ENCODE data around the gene TNFAIP2. TPM values are rescaled to one million over a fixed set of nuclear protein-coding genes. Genes with fewer than 3 reads are reported as not detected.

Gene TNFAIP2
- total RNA-seq, 2 experiments from 2014 or later: 0.12 to 0.60 TPM

DNA sequence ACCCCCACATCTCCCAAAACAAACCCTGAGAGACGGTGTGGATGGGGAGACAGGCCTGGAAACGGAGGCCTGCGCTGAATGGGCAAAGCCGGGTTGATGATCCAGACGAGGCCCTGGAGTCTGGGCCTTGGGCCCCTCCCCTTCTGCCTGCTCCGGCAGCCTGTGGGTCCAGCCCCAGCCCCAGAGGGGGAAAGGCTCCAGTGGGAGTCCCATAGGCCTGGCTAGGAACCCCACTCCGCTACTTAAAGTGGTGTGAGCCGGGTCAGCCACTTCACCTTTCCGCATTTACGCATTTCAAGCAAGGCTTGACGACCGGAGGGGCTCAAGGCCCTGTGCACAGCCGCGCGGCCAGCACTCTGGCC, 695 bp upstream of the TNFAIP2 start:
- H3K36me3 Mint-ChIP-seq (ENCODE audit: low read depth): no peaks in the 10 kb centered on the region
- intact Hi-C loops (cut with micrococcal nuclease): no loop called here
- DNase-seq: no peak
- H3K27ac Mint-ChIP-seq: no peak overlapping the region
- peaks cover 4% of the 10 kb centered on the region for H3K4me1 Mint-ChIP-seq (ENCODE audit: low read depth)
- peaks cover 23% of the 10 kb centered on the region for H3K27me3 Mint-ChIP-seq (ENCODE audit: low read depth)
- no peak overlapping the region for H3K4me3 Mint-ChIP-seq
- H3K9me3 Mint-ChIP-seq: no peaks in the 10 kb centered on the region
- CTCF ChIA-PET: no interaction called here

DNA sequence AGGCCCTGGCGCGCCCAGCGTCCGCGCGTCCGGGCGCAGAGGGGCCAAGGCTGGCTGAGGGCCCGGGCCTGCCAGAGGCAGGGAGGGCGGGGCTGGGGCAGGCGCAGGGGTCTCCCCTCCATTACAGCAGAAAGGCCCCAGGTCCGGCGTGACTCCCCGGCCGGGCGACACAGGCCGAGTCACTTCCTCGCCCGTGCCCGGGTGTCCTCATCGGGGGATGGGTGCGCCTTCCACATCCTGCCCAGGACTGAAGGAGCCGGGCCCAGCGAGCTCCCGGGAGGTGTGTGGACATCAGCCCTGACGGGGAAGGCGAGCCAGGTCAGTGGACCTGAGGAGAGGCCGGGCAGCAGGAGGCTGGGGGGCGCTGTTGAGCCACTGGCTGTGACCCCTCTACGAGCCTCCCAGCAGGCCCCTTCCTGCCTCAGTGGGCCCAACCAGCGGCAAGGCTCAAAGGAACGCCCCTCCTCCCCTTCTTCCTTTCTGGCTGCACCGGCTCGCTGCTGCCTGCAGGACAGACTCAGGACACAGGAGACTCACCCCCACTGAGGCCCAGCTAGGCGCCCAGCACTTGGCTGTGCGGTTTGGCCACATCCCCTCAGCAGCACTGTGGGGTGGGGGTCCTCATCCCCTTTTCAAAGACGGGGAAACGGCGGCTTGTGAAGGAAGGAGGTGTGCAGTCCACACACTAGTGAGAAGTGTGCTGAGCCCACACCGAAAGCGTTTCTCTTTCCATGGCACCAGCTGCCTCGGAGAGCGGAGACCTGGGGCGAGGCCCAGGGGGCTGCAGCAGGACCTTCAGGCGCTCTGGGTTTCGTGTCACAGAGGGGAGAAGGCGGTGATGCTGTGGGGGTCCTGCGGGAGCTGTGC, 606 bp downstream of the TNFAIP2 start:
- Mint-ChIP-seq H3K9me3 (no peaks in the 10 kb centered on the region), H3K27me3 (ENCODE audit: low read depth) (peaks cover 23% of the 10 kb centered on the region), H3K36me3 (ENCODE audit: low read depth) (no peaks in the 10 kb centered on the region), H3K27ac (no peak overlapping the region), H3K4me1 (ENCODE audit: low read depth) (peaks cover 4% of the 10 kb centered on the region), H3K4me3 (no peak overlapping the region)
- CTCF ChIA-PET: interaction anchor here (1.3 kb wide), 1 partner anchor 18 kb away, joined by 3 read pairs; no protein-coding TSS in a partner anchor
- no peak for DNase-seq
- intact Hi-C loops (cut with micrococcal nuclease): no loop called here

DNA sequence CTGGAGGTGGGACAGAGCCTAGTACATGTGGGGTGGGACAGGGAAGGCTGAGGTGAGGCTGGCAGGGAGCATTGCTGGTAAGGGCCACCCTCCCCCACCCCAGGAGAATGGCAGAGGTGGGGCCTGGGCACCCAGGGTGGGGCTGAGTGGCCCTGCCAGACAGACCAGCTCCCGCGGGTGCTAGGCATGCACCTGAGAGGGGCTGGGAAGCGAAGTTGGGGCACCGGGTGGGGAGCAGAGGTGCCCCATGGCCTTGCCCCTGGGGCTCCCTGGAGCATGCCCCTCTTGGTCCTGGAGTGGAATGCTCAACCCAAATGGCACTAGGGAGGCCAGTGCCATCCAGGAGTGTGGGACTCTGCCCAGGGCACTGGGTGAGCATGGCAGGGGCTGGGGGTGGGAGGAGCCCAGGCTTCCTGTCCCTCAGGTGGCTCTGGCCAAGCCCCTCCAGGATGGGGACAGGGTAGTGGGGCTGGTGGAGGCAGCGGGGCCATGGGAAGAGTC, 1.3 kb downstream of the TNFAIP2 start:
- CTCF ChIA-PET: interaction anchor here (1.3 kb wide), 1 partner anchor 18 kb away, joined by 3 read pairs; no protein-coding TSS in a partner anchor
- Mint-ChIP-seq H3K27me3 (ENCODE audit: low read depth) (peaks cover 22% of the 10 kb centered on the region), H3K9me3 (no peaks in the 10 kb centered on the region), H3K27ac (no peak overlapping the region), H3K4me3 (no peak overlapping the region), H3K36me3 (ENCODE audit: low read depth) (no peaks in the 10 kb centered on the region), H3K4me1 (ENCODE audit: low read depth) (peaks cover 4% of the 10 kb centered on the region)
- no peak for DNase-seq
- intact Hi-C loops (cut with micrococcal nuclease): no loop called here

DNA sequence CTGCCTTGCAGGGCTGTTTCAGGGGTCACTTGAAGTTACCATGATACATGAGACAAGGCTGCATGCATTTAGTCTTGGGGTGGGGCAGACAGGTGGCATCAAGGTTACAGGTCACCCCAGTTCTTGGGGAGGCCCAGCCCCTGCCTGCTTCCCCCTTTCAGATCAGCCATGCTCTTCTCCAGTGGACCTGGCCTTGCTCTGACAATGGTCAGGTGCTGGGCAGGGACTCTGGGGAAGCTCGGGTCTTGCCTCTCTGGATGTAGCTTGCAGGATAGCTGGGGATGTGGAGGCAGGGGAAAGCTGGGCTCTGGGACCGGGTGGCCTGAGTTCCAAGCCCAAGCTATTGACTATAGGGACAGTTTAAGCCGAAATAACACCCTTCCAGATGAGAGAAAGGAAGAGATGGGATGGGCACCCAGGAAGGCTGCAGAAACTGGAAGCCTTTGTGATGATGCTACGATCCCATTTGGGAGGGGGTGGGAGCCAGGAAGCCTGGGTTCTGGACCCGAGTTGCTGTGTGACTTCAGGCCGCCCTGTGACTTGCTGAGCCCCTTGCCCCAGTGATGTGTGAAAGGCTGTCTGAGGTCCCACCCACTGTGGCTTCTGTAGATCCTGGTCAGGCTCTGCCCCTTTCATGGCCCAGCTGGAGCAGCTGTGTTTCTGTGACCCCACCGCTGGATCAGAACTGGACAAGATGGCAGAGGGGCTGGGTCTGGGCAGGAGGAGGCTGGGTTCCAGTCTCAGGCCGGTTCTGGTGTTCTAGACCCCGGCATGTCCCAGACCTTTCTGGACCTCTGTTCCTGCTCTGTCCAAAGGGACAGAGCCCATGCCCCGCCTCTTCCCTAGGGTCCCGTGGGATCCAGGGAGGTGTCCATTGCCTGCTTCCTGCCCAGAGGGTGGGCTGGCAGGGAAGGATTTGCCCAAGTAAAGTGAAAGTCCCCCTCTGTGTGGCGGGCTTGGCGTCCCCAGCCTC, 2.1 kb downstream of the TNFAIP2 start:
- Mint-ChIP-seq H3K9me3 (no peaks in the 10 kb centered on the region), H3K4me1 (ENCODE audit: low read depth) (peaks cover 4% of the 10 kb centered on the region), H3K4me3 (no peak overlapping the region), H3K27me3 (ENCODE audit: low read depth) (peaks cover 17% of the 10 kb centered on the region), H3K36me3 (ENCODE audit: low read depth) (no peaks in the 10 kb centered on the region), H3K27ac (no peak overlapping the region)
- intact Hi-C loops (cut with micrococcal nuclease): no loop called here
- CTCF ChIA-PET: no interaction called here
- DNase-seq: no peak

DNA sequence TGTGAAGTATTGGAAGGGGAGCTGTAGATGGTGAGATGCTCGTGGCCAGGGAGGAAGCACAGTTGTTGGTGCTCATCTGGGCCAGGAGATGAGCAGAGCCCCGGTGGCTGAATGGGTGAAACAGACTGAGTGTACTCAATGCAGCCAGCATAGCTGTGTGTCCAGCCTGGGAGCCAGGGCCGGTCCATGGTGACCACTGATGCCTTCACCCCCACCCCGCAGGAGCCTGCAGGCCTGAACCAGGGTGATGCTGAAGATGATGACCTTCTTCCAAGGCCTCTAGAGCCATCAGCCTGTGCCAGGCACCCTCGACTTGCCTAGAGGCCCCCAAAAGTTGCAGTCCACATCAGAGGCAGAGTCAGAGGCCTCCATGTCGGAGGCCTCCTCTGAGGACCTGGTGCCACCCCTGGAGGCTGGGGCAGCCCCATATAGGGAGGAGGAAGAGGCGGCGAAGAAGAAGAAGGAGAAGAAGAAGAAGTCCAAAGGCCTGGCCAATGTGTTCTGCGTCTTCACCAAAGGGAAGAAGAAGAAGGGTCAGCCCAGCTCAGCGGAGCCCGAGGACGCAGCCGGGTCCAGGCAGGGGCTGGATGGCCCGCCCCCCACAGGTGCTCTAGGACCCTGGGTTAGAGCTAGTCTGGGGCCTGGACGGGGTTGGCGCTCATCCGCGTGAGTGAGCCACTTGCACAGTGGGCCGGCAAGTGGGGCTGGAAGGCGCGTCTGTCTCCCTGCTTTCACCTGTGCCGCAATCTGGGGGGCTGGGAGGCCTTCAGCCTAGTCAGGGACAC, 3.0 kb downstream of the TNFAIP2 start:
- H3K27ac Mint-ChIP-seq: no peak overlapping the region
- H3K4me1 Mint-ChIP-seq (ENCODE audit: low read depth): peaks cover 4% of the 10 kb centered on the region
- CTCF ChIA-PET: no interaction called here
- DNase-seq: no peak
- intact Hi-C loops (cut with micrococcal nuclease): no loop called here
- H3K9me3 Mint-ChIP-seq: no peaks in the 10 kb centered on the region
- peaks cover 15% of the 10 kb centered on the region for H3K27me3 Mint-ChIP-seq (ENCODE audit: low read depth)
- H3K36me3 Mint-ChIP-seq (ENCODE audit: low read depth): no peaks in the 10 kb centered on the region
- no peak overlapping the region for H3K4me3 Mint-ChIP-seq

DNA sequence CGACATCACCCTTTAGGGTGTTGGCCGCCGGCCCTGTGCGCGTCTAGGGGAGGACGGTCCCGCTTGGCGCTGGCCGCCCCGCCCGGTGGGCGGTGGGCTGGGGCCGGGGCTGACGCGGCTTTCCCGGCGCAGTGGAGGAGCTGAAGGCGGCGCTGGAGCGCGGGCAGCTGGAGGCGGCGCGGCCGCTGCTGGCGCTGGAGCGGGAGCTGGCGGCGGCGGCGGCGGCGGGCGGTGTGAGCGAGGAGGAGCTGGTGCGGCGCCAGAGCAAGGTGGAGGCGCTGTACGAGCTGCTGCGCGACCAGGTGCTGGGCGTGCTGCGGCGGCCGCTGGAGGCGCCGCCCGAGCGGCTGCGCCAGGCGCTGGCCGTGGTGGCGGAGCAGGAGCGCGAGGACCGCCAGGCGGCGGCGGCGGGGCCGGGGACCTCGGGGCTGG, 3.6 kb downstream of the TNFAIP2 start:
- DNase-seq: no peak
- Mint-ChIP-seq H3K4me1 (ENCODE audit: low read depth) (peaks cover 4% of the 10 kb centered on the region), H3K36me3 (ENCODE audit: low read depth) (no peaks in the 10 kb centered on the region), H3K9me3 (no peaks in the 10 kb centered on the region), H3K27me3 (ENCODE audit: low read depth) (peaks cover 12% of the 10 kb centered on the region), H3K4me3 (no peak overlapping the region), H3K27ac (no peak overlapping the region)
- CTCF ChIA-PET: no interaction called here
- intact Hi-C loops (cut with micrococcal nuclease): no loop called here

DNA sequence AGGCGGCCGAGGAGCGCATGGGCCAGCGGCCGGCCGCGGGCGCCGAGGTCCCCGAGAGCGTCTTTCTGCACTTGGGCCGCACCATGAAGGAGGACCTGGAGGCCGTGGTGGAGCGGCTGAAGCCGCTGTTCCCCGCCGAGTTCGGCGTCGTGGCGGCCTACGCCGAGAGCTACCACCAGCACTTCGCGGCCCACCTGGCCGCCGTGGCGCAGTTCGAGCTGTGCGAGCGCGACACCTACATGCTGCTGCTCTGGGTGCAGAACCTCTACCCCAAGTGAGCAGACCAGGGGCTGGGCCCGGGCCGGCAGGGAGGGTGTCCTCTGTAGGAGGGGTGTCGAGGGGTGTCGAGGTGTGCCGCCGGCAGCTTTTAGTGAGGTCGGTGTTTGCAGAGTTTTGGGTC, 4.1 kb downstream of the TNFAIP2 start:
- Mint-ChIP-seq H3K4me1 (ENCODE audit: low read depth) (no peaks in the 10 kb centered on the region), H3K4me3 (no peak overlapping the region), H3K36me3 (ENCODE audit: low read depth) (no peaks in the 10 kb centered on the region), H3K9me3 (no peaks in the 10 kb centered on the region), H3K27ac (no peak overlapping the region), H3K27me3 (ENCODE audit: low read depth) (peaks cover 8% of the 10 kb centered on the region)
- intact Hi-C loops (cut with micrococcal nuclease): no loop called here
- CTCF ChIA-PET: no interaction called here
- no peak for DNase-seq

DNA sequence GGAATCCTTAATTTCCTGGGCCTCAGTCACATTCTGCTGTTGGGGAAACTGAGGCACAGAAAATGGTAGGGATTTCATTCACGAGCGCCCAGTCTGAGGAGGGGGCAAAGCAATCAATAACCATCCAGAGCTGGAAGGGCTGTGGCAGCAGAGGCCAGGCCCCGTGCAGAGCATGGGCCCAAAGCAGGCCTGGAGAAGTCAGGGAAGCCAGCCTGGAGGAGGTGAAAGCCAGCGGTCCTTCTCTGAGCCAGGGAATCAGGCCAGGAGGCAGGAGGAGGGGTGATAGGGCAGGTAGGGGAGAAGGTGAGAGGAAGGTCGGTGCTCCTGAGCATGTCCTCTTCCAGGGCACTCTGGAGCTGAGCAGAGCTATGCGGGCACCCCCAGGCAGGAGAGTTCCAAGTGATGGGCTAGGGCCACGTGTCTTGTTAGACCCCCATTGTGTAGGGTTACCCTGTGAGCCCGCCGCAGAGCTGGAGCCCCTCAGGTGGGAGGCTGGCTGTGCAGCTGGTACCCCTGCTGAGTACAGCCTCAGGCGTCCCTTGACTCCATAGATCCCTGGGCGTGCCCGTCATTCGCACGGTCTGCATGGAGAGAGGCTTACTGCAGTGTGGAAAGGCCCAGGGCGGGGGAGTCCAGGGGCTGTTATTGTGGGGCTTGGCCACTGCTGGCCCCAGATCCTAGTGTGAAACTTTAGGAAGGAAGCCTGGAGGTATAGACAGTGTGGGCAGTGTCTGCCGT, 4.8 kb downstream of the TNFAIP2 start:
- intact Hi-C loops (cut with micrococcal nuclease): no loop called here
- DNase-seq: no peak
- Mint-ChIP-seq H3K4me3 (no peak overlapping the region), H3K36me3 (ENCODE audit: low read depth) (no peaks in the 10 kb centered on the region), H3K27ac (no peak overlapping the region), H3K9me3 (no peaks in the 10 kb centered on the region), H3K4me1 (ENCODE audit: low read depth) (no peaks in the 10 kb centered on the region), H3K27me3 (ENCODE audit: low read depth) (peaks cover 8% of the 10 kb centered on the region)
- CTCF ChIA-PET: interaction anchor here (3.3 kb wide), 1 partner anchor 22 kb away, joined by 11 read pairs; no protein-coding TSS in a partner anchor

DNA sequence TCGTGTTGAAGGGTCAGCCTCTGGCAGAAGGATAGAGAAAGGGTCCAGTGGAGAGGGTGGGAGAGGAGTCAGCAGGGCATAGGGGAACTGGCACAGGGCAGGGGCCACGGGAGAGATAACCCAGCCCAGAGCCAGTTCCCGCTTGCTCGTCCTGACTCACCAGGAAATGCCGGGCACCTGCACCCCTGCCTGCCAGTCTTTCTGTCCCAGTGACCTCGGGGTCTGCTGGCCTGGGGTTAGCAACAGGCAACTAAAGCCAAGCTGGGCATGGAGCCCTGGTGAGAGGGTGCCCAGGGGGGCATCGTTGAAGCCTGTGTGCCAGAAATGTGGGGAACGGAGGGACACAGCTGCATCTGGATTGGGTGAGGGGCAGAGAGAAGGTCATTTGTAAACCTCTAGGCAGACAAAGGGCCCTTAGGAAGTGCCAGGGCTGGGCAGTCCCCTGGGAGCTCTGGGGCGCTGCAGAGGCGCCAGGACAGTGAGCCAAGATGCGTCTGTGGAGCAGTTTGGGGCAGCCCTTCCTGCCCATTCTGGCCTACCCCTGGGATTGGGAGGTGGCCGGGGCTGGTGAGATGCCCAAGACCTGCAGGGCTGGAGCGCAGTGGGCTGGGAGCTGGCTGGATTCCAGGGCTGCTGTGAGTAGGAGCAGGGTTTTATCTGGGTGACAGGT, 5.5 kb downstream of the TNFAIP2 start:
- Mint-ChIP-seq H3K27ac (no peak overlapping the region), H3K4me1 (ENCODE audit: low read depth) (no peaks in the 10 kb centered on the region), H3K36me3 (ENCODE audit: low read depth) (no peaks in the 10 kb centered on the region), H3K4me3 (no peak overlapping the region), H3K9me3 (no peaks in the 10 kb centered on the region), H3K27me3 (ENCODE audit: low read depth) (peaks cover 7% of the 10 kb centered on the region)
- intact Hi-C loops (cut with micrococcal nuclease): no loop called here
- DNase-seq: no peak
- CTCF ChIA-PET: interaction anchor here (0.6 to 3.3 kb wide), 2 partner anchors 23 to 97 kb away, joined by 3 to 11 read pairs; no protein-coding TSS in a partner anchor

DNA sequence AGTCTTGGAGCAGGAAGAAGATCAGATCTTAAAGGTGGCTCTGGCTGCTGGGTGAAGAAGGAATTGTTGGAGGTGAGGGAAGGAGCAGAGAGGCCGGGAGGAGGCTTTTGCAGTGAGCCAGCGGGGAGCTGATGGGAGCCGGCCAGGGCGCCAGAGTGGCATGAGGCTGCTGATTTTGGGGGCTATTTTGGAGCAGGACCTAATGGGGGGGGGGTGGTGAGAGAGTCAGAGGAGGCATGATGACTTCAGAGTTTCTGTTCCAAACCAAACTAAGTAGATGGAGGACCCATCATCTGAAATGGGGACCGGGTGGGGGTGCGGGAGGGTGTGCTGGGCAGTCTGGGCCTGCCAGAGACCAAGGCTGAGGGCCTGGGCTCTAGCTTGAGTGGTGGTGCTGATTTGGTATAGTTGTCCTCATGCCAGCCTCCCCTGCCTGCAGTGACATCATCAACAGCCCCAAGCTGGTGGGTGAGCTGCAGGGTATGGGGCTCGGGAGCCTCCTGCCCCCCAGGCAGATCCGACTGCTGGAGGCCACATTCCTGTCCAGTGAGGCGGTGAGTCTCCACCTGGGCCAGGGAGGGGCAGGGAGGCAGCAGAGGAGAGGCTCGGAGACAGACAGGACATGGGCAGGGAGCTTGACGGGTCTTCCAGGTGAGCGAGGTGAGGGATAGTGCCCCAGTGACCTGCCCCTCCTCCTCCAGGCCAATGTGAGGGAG, 6.2 kb downstream of the TNFAIP2 start:
- Mint-ChIP-seq H3K4me3 (no peak overlapping the region), H3K27ac (no peak overlapping the region), H3K9me3 (no peaks in the 10 kb centered on the region), H3K27me3 (ENCODE audit: low read depth) (peaks cover under 1% of the 10 kb centered on the region), H3K36me3 (ENCODE audit: low read depth) (no peaks in the 10 kb centered on the region), H3K4me1 (ENCODE audit: low read depth) (no peaks in the 10 kb centered on the region)
- intact Hi-C loops (cut with micrococcal nuclease): no loop called here
- CTCF ChIA-PET: interaction anchor here (0.6 to 3.3 kb wide), 2 partner anchors 23 to 97 kb away, joined by 3 to 11 read pairs; no protein-coding TSS in a partner anchor
- DNase-seq: no peak

All from activated naive CD4-positive, alpha-beta T cell treated with anti-CD3 and anti-CD28 coated beads for 36 hours (primary cell).